ENCODE measurements around the gene HOXB5.

- TF ChIP-seq, protein P1, sequence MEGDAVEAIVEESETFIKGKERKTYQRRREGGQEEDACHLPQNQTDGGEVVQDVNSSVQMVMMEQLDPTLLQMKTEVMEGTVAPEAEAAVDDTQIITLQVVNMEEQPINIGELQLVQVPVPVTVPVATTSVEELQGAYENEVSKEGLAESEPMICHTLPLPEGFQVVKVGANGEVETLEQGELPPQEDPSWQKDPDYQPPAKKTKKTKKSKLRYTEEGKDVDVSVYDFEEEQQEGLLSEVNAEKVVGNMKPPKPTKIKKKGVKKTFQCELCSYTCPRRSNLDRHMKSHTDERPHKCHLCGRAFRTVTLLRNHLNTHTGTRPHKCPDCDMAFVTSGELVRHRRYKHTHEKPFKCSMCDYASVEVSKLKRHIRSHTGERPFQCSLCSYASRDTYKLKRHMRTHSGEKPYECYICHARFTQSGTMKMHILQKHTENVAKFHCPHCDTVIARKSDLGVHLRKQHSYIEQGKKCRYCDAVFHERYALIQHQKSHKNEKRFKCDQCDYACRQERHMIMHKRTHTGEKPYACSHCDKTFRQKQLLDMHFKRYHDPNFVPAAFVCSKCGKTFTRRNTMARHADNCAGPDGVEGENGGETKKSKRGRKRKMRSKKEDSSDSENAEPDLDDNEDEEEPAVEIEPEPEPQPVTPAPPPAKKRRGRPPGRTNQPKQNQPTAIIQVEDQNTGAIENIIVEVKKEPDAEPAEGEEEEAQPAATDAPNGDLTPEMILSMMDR (IDR thresholded peaks at IDR 0.05): no peak
- TF ChIP-seq POLR2A (IDR thresholded peaks at IDR 0.05): no peak
Measured at GRCh38 chr17:48565925-48566710, 27.5 kb downstream of the HOXB5 start.
